Measurements from ENCODE around the gene CD99. TPM values are rescaled to one million over a fixed set of nuclear protein-coding genes. Genes with fewer than 3 reads are reported as not detected.
"Not testable (repeated sequence)": the region's sequence is repeated elsewhere in the genome, so short reads cannot be mapped to it uniquely, and the experiment has no call there.

Gene CD99
- total RNA-seq, 1 donor from 2014 or later, result 317 TPM

- ATAC-seq, result no peak
- intact Hi-C loops (cut with DNase I), result no loop called here
- no peak for DNase-seq (ENCODE audit: low spot score)
These were observed 23.5 kb downstream of the CD99 start for GRCh38 chrX:2714551-2714950.

GRCh38 chrX:2715066-2715600 lies 24.0 kb downstream of the CD99 start:
- intact Hi-C loops (cut with DNase I), result no loop called here
- DNase-seq (ENCODE audit: low spot score) (no peak), ATAC-seq (no peak)

DNA sequence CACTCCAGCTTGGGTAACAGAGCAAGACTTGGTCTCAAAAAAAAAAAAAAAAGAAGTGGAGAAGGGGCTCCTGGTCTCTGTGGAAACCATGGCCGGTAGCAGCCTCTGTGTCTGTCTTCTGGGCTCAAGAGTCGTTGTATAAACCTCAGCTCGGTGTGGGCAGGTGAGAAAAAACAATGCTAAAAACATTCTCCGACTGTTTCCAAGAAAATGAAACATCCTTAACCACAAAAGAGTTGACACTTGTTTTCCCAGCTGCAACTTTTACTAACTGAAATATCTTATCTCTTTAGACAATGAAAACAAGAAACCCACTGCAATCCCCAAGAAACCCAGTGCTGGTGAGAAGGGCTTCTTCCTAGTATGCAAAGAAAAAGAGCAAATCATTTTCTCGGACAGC lies 26.2 kb downstream of the CD99 start:
- DNase-seq (ENCODE audit: low spot score) (no peak), ATAC-seq (no peak)
- intact Hi-C loops (cut with DNase I), result no loop called here

GRCh38 chrX:2718821-2719220 lies 27.7 kb downstream of the CD99 start:
- no peak for ATAC-seq
- no peak for DNase-seq (ENCODE audit: low spot score)
- intact Hi-C loops (cut with DNase I), result no loop called here

DNA sequence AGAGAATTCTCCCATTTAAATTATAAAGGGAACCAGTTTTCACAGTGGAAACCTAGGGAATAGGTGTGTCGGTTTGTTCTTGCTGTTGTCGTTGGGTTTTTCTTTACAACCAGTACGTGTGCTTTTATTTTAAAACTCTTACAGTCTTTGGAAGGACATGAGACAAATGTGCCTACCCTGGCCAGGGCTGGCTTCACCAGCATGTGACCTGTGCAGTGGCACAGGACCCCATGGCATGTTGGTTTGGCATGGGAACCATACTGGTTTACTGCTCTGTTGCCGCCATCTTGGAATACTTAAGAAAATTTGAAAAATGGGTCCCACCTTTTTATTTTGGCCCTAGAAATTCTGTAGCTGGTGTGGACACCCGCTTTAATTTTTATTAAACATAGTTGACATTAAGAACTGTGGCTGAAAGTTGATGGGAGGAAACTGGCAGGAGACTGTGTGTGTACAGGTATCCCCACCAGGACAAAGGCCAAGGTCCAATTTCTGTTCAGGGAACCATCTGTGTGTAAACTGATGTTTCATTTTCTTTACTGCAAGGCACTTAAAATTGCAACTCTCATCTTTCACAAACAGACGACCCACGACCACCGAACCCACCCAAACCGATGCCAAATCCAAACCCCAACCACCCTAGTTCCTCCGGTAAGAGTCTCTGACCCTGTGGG lies 28.8 kb downstream of the CD99 start:
- intact Hi-C loops (cut with DNase I), result no loop called here
- DNase-seq (ENCODE audit: low spot score) (no peak), ATAC-seq (no peak)

DNA sequence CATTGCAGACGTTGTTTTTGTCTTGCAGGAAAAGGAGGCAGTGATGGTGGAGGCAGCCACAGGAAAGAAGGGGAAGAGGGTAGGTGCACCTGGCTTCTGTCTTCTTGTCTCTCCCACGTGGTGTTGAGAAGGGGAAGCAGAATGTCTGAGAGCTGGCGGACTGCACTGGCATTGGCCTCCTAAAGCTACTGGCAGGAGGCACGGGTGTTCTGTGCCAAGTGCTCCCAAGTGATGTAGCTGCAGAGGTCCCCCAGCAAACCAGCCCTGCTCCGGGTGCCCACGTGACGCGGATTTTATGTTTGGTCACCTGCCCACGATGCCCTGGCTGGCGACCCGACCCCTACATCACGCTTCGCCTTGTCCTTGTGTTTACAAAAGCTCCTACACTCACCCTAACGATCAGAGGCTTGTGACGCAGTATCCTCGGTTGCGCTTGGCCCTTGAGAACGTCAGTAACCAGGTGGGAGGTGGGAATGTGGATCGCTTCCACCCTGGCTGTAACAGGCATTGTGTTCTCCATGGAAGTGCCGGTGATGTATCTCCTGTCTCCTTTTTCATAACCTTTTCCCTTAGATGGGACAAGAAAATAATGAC lies 32.3 kb downstream of the CD99 start:
- ATAC-seq (no peak), DNase-seq (ENCODE audit: low spot score) (no peak)
- intact Hi-C loops (cut with DNase I), result no loop called here

- DNase-seq (ENCODE audit: low spot score); ATAC-seq; intact Hi-C loops (cut with DNase I): not testable (repeated sequence)
These were observed 36.2 kb downstream of the CD99 start for GRCh38 chrX:2727264-2727663.

GRCh38 chrX:2732076-2732475 lies 41.0 kb downstream of the CD99 start:
- ATAC-seq (no peak), DNase-seq (ENCODE audit: low spot score) (no peak)
- intact Hi-C loops (cut with DNase I), result no loop called here

DNA sequence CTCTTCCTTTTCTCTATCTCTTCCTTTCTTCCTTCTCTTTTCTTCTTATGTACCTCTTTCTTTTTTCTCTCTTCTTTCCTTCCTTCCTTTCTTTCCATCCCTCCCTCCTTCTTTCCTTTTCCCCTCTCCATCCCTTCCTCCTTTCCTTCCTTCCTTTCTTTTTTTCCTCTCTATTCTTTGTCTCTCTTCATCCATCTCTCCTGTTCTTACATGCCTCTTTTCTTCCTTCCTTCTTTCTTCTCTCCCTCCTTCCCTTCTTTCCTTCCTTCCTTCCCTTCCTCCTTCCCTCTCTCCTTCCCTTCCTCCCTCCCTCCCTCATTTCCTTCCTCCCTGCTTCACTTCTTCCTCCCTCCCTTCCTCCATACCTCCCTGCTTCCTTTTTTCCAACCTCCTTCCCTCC lies 41.6 kb downstream of the CD99 start:
- ATAC-seq (no peak), DNase-seq (ENCODE audit: low spot score) (no peak)
- intact Hi-C loops (cut with DNase I), result no loop called here

GRCh38 chrX:2733286-2733685 lies 42.2 kb downstream of the CD99 start:
- intact Hi-C loops (cut with DNase I), result no loop called here
- ATAC-seq (no peak), DNase-seq (ENCODE audit: low spot score) (no peak)

- ATAC-seq, result no peak
- no peak for DNase-seq (ENCODE audit: low spot score)
- intact Hi-C loops (cut with DNase I), result no loop called here
These were observed 44.2 kb downstream of the CD99 start for GRCh38 chrX:2735270-2735669.

DNA sequence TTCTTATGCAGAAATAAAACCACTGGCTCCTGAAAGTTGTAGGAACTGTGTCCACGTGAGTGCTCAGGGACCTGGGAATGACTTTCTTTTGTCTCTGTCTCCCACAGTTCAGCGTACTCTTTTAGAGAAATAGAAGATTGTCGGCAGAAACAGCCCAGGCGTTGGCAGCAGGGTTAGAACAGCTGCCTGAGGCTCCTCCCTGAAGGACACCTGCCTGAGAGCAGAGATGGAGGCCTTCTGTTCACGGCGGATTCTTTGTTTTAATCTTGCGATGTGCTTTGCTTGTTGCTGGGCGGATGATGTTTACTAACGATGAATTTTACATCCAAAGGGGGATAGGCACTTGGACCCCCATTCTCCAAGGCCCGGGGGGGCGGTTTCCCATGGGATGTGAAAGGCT lies 49.6 kb downstream of the CD99 start:
- no peak for DNase-seq (ENCODE audit: low spot score)
- no peak for ATAC-seq
- intact Hi-C loops (cut with DNase I), result no loop called here

GRCh38 chrX:2741386-2741785 lies 50.3 kb downstream of the CD99 start:
- intact Hi-C loops (cut with DNase I), result no loop called here
- ATAC-seq (no peak), DNase-seq (ENCODE audit: low spot score) (no peak)

DNA sequence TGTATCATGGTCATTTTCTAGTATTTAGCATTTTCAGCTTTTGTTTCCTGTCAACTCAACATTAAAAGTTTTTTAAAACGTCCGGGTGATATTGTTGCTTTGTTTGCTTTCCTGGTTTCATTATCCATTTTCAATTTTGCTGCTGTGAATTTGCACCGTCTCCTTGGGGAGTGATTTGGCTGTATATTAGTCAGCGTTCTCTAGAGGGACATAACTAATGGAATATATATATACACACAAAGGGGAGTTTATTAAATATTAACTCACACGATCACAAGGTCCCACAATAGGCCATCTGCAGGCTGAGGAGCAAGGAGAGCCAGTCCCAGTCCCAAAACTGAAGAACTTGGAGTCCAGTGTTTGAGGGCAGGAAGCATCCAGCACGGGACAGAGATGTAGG lies 55.2 kb downstream of the CD99 start:
- ATAC-seq; intact Hi-C loops (cut with DNase I); DNase-seq (ENCODE audit: low spot score): not testable (repeated sequence)

- DNase-seq (ENCODE audit: low spot score) (no peak), ATAC-seq (no peak)
- intact Hi-C loops (cut with DNase I), result no loop called here
These were observed 57.2 kb downstream of the CD99 start for GRCh38 chrX:2748171-2748814.

DNA sequence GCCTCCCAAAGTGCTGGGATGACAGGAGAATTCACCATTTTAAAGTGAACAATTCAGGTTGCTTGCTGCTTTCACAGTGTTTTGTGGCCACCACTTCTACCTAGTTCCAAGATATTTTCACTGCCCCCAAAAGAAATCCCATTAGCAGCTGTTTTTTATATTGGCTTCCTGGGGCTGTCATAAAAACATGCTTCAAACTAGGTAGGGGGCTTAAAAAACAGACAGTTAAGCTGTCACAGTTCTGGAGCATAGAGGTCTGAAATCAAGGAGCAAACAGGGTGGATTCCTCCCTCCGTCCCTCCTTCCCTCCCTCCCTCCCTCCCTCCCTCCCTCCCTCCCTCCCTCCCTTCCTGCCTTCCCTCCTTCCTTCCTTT lies 57.7 kb downstream of the CD99 start:
- no peak for ATAC-seq
- intact Hi-C loops (cut with DNase I), result no loop called here

GRCh38 chrX:2751291-2751690 lies 60.2 kb downstream of the CD99 start:
- no peak for ATAC-seq
- no peak for DNase-seq (ENCODE audit: low spot score)
- intact Hi-C loops (cut with DNase I), result no loop called here

More for the DNA sequence above, 57.7 kb downstream of the CD99 start:
- no peak for DNase-seq (ENCODE audit: low spot score)

DNA sequence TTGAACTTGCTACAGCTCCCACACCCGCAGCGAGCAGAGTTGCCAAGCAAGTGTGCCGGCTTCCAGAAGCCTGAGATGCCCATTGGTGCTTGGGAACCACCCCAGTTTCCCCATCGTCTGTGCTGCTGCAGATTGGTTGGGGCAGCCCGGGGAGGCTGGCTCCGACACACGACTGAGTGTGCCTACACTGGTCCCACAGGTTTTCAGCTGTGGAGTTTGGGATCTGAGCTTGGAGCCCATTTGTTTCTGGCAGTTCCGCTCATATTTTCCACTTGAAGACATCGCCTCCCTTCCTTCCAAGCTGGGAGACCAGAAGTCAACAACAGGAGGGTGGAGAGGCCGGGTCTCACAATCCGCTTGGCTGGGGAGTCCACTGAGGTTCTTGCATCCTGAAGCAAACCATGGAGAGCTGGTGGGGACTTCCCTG lies 60.8 kb downstream of the CD99 start, which contains the start of gene XG:
Gene XG (plus strand): TSS at position 167 of the 427 bp plus-strand sequence. CDS start 235 bp downstream, at position 402.
- peak; percentile 60 for ATAC-seq
- DNase-seq (ENCODE audit: low spot score); intact Hi-C loops (cut with DNase I): not testable (repeated sequence)

GRCh38 chrX:2752441-2752840 lies 61.3 kb downstream of the CD99 start:
- ATAC-seq; DNase-seq (ENCODE audit: low spot score); intact Hi-C loops (cut with DNase I): not testable (repeated sequence)

DNA sequence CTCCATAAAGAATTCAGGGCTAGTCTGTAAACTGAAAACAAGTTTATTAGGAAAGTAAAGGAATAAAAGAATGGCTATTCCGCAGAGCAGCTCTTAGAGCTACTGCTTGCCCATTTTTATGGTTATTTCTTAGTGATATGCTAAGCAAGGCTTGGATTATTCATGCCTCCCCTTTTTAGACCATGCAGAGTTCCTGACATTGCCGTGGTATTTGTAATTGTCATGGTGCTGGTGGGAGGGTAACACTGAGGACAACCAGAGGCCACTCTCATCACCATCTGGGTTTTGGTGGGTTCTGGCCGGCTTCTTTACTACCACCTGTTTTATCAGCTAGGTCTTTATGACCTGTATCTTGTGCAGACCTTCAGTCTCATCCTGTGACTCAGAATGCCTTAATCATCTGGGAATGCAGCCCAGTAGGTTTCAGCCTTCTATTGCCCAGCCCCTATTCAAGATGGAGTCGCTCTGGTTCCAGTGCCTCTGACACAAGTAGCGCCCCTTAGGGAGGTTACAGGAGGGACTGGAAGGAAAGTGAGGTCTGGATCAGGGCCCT lies 64.1 kb downstream of the CD99 start:
- ATAC-seq; intact Hi-C loops (cut with DNase I); DNase-seq (ENCODE audit: low spot score): not testable (repeated sequence)
